Mammary epithelial cell (primary cell): Measurements from ENCODE around the gene UMOD.

Source experiments
- EZH2 ChIP-seq: IDR thresholded peaks from 2 replicates; pipeline ENCODE4 v1.6.1; 2012; ENCODE audit warnings: low read length, inconsistent platforms, borderline replicate concordance
- TF ChIP-seq, protein P1 (sequence below), 2 donors: IDR thresholded peaks in 1 of 2; conservative IDR thresholded peaks in 1 of 2; 2 replicates each; pipeline ENCODE4 v1.5.1; 2011 to 2012; ENCODE audit warnings: inconsistent platforms in 2 of 2, low read length in 2 of 2, mild to moderate bottlenecking in 2 of 2, control low read depth in 1 of 2, low read depth in 1 of 2; ENCODE audit not compliant: insufficient read depth in 1 of 2; ENCODE audit errors: extremely low read depth in 1 of 2

DNA sequence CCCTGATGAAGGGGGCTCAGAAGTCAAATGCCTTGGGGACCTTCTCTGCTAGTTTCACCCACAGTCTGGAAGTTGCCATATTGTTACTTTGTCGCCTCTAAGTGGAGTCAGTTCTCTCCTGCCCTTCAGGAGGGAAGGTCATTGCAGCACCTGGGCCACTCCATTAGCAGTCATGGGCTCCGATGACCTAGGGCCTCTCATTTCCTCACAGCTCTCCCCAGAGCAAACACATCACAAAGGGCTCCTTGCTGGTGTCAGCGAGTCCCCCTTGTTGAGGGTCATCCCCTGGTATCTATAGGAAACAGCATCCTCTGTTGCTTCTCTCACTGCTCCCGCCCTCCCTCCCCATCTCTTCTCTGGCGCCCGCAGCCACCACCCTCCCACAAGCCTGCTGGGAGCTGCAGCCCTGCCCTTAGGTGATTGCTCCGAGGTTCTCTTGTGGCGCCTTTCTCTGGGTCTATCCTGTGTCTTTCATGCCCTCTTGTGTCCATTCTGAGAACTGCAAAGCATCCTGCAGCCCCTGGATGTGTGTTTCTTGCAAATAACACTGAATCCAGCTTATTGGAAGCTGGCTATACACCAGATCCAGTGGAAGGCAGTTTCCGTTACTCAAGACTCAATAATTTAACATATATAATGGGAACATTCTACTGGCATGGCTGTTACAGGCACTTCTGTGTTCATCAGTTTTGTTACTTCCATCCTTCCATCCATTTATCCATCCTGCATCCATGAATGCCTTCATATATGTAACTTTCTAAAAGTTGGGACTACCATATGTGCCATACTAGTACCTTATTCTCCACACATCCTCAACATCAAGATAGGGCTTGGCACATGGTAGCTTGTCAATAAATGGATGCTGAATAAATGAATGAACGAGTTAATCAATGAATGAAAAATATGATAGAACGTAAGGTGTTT lies 30.9 kb upstream of the UMOD start:
- TF ChIP-seq, protein P1, sequence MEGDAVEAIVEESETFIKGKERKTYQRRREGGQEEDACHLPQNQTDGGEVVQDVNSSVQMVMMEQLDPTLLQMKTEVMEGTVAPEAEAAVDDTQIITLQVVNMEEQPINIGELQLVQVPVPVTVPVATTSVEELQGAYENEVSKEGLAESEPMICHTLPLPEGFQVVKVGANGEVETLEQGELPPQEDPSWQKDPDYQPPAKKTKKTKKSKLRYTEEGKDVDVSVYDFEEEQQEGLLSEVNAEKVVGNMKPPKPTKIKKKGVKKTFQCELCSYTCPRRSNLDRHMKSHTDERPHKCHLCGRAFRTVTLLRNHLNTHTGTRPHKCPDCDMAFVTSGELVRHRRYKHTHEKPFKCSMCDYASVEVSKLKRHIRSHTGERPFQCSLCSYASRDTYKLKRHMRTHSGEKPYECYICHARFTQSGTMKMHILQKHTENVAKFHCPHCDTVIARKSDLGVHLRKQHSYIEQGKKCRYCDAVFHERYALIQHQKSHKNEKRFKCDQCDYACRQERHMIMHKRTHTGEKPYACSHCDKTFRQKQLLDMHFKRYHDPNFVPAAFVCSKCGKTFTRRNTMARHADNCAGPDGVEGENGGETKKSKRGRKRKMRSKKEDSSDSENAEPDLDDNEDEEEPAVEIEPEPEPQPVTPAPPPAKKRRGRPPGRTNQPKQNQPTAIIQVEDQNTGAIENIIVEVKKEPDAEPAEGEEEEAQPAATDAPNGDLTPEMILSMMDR (conservative IDR thresholded peaks at IDR 0.05 in 1 of 2, IDR thresholded peaks at IDR 0.05 in 1 of 2; ENCODE audit: extremely low read depth in 1 of 2, insufficient read depth in 1 of 2, low read depth in 1 of 2, low read length in 2 of 2): peak; percentile 84 to 85
- no peak for TF ChIP-seq EZH2
